Prostate gland (tissue), 2 donors: ENCODE measurements around the gene BAZ1B. TPM values are rescaled to one million over a fixed set of nuclear protein-coding genes. Genes with fewer than 3 reads are reported as not detected.
A peak's percentile ranks its signal among the peaks of the same experiment; 100 is the strongest.
"Not testable (repeated sequence)": the region's sequence is repeated elsewhere in the genome, so short reads cannot be mapped to it uniquely, and the experiment has no call there.

Source experiments
- DNase-seq: peaks from one replicate; pipeline ENCODE4 v3.0.0-alpha.2; 2019; ENCODE audit warnings: low spot score
- H3K27ac ChIP-seq, 2 donors: fragments of 200-600 bp; sonication (generic); 2 replicates each; pipeline ENCODE4 v1.5.1; 2017 to 2019
- H3K27me3 ChIP-seq: fragments of 200-600 bp; sonication (generic); replicated peaks from 2 replicates; pipeline ENCODE4 v1.5.1; 2019; ENCODE audit not compliant: insufficient read depth
- H3K36me3 ChIP-seq, 2 donors: fragments of 200-600 bp; sonication (generic); 1 replicate in 1 of 2; 2 replicates in 1 of 2; pipeline versions ENCODE4 v1.5.1 to v1.8.1; 2017 to 2019
- H3K4me1 ChIP-seq: fragments of 200-600 bp; sonication (generic); replicated peaks from 2 replicates; pipeline ENCODE4 v1.5.1; 2019
- H3K4me3 ChIP-seq, 2 donors: fragments of 200-600 bp; sonication (generic); 2 replicates each; pipeline ENCODE4 v1.5.1; 2017 to 2019
- H3K9me3 ChIP-seq: fragments of 200-600 bp; sonication (generic); 2 replicates; pipeline ENCODE4 v1.5.1; 2017
- CTCF ChIP-seq, 4 experiments: fragments of 200-600 bp in 2 of 4; fragments of 450-650 bp in 2 of 4; sonication (generic) in 2 of 4; IDR thresholded peaks; 1 replicate in 3 of 4; 2 replicates in 1 of 4; pipeline ENCODE4 v1.5.1; 2016 to 2019; ENCODE audit warnings: antibody characterized with exemption in 4 of 4, mild to moderate bottlenecking in 2 of 4, moderate library complexity in 2 of 4
- POLR2A ChIP-seq: fragments of 450-650 bp; IDR thresholded peaks from one replicate; pipeline ENCODE4 v1.6.1; 2016; ENCODE audit warnings: antibody characterized with exemption, mild to moderate bottlenecking
- POLR2AphosphoS5 ChIP-seq: sonication (generic); formaldehyde crosslinking; IDR thresholded peaks from one replicate; pipeline ENCODE4 v1.6.1; 2017; ENCODE audit warnings: antibody characterized with exemption
- WGBS: methylation state at CpG from one replicate; pipeline ENCODE4 v1.1.5; 2018; 5-methylcytosine and 5-hydroxymethylcytosine counted together
- intact Hi-C: fragments of 100-400 bp; cut with DNase I; formaldehyde crosslinking; loops from one replicate; pipeline ENCODE4 v1.14.2; 2022
- total RNA-seq, 2 donors: library from RNA; depleted of rRNA; stranded (reverse); fragments of >200 nt; gene quantifications; one replicate each; pipeline ENCODE4 v1.1.0, GENCODE V29; 2016

The BAZ1B gene
- total RNA-seq, 2 donors from 2014 or later, result 43.4 to 56.4 TPM

DNA sequence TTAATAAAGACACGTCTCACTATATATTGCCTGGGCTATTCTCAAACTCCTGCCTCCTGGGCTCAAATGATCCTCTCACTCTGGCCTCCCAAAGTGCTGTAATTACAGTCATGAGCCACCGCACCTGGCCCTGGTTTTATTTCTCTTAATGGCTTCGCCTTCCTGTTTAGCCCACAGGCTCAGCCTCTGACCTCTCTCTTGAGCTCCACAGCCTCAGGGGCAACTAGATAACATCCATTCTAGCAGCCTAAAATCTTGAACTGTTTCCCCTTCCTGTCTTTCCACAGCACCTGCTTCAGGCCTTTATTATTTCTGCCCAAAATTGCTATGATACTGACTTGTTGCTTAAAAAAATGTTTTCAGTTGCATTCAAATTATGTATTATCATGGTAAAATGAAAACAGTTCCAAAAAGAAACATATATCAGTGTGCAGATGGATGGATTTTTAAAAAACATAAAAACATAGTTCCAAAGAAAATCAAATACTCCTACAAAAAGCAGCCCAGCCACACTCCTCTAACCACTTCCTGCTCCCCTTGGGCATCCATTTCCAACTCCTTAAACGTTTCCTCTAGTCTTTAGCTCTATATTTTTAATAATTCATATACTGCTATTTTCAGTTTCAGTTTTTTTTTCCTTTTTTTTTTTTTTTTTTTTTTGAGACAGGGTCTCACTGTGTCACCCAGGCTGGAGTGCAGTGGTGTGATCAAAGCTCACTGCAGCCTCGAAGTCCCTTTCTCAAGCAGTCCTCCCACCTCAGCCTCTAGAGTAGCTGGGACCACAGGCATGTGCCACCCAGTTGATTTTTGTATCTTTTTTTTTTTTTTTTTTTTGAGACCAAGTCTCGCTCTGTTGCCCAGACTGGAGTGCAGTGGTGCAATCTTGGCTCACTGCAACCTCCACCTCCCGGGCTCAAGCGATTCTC is 5.1 kb upstream of the BAZ1B start:
- Histone ChIP-seq H3K27me3 (no peaks in the 10 kb centered on the region), H3K27ac (no peak overlapping the region), H3K4me3 (no peak overlapping the region), H3K4me1 (no peaks in the 10 kb centered on the region), H3K36me3 (no peaks in the 10 kb centered on the region), H3K9me3 (no peaks in the 10 kb centered on the region)
- TF ChIP-seq POLR2A, result no peak
- 78% methylated on average over 8 of the region's 8 CpGs for WGBS
- DNase-seq, result no peak
- intact Hi-C loops, result no loop called here

DNA sequence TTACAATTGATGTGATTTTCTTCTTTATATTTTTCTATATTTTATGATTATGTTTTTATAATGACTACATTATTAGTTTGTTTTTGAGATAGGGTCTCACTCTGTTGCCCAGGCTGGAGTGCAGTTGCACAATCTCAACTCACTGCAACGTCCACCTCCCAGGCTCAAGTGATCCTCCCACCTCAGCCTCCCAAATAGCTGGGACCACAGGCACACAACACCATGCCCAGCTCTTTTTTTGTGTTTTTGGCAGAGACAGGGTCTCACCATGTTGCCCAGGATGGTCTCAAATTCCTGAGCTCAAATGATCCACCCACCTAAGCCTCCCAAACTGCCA is 4.0 kb upstream of the BAZ1B start:
- H3K27me3 ChIP-seq, H3K27ac ChIP-seq, DNase-seq, H3K4me1 ChIP-seq, H3K4me3 ChIP-seq, H3K9me3 ChIP-seq, intact Hi-C loops, H3K36me3 ChIP-seq: not testable (repeated sequence)
- 74% methylated on average over 1 of the region's 1 CpG for WGBS

- H3K9me3 ChIP-seq, result no peaks in the 10 kb centered on the region
- peaks cover 9% of the 10 kb centered on the region for H3K4me1 ChIP-seq
- no peak for TF ChIP-seq POLR2A
- no peak for TF ChIP-seq POLR2AphosphoS5
- TF ChIP-seq CTCF (IDR thresholded peaks at IDR 0.05), result no peak
- no peaks in the 10 kb centered on the region for H3K27me3 ChIP-seq
- intact Hi-C loops, result loop anchor here (1.0 to 5.0 kb wide), 2 partner anchors 36 to 56 kb away; partner anchors contain the start of genes BCL7B and TBL2
- H3K27ac ChIP-seq, result peak overlapping the region; percentile 86 to 93
- no peak for DNase-seq
- H3K36me3 ChIP-seq, result no peaks in the 10 kb centered on the region
- H3K4me3 ChIP-seq, result peak overlapping the region; percentile 65 to 94
- 0% methylated on average over 23 of the region's 62 CpGs for WGBS
Observed at GRCh38 chr7:73521636-73522104, 423 bp downstream of the BAZ1B start.

DNA sequence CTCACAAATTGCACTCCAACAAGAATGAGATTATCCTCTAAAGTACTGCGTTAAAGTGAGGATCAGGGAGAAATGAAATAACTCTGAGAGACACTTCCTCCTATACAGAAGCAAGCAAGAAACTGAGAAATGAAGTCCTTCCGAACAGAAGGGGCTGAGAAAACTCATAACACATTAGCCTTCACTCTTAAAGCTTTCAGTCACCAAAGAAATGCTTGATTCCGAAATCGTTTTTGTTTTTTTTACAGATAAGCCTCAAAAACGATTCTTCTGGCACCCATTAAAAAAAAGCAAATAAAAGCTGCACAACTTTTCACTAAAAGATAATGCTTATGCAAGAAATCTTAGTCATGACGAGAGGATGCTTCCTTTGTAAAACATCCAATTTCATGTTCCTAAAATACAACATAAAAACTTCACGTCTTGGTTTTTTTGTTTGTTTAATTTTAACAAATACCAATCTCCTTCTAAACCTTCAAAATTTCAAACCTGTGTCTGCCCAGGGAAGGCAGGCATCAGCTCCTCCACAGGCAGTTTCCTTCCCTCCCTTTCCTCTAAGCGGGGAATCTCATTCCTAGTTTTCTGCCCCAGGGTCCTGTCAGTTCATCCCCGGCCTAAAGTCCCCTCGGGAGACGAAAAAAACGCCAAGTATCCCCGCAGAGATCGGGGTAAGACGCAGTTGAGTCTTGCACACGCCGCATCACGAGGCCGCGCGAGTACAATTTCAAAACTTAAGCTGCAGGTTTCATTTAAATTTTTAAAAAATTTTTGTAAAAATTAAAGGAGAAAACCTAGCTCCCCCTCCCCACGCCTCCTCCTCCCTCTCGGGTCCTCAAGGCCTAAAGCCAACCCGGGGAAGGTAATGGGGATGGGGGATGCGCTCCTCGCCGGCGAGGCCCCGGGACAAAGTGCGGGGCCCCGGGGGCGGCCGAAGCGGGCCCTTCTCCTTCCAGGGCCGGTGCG is 1.1 kb downstream of the BAZ1B start:
- H3K27me3 ChIP-seq, result no peaks in the 10 kb centered on the region
- peaks cover 9% of the 10 kb centered on the region for H3K4me1 ChIP-seq
- under 1% methylated on average over 36 of the region's 36 CpGs for WGBS
- no peak for DNase-seq
- H3K9me3 ChIP-seq, result no peaks in the 10 kb centered on the region
- H3K36me3 ChIP-seq, result no peaks in the 10 kb centered on the region
- peak overlapping the region; percentile 86 to 93 for H3K27ac ChIP-seq
- no peak for TF ChIP-seq CTCF (IDR thresholded peaks at IDR 0.05)
- no peak for TF ChIP-seq POLR2A
- no peak for TF ChIP-seq POLR2AphosphoS5
- H3K4me3 ChIP-seq, result peak overlapping the region; percentile 65 to 94
- intact Hi-C loops, result loop anchor here (5.0 kb wide), 1 partner anchor 56 kb away; the partner anchor contains the start of gene TBL2

- Histone ChIP-seq H3K27me3 (no peaks in the 10 kb centered on the region), H3K27ac (peak overlapping the region in 1 of 2 donors; percentile 93), H3K9me3 (no peaks in the 10 kb centered on the region), H3K36me3 (no peaks in the 10 kb centered on the region), H3K4me1 (peaks cover 9% of the 10 kb centered on the region), H3K4me3 (peak overlapping the region in 1 of 2 donors; percentile 94)
- intact Hi-C loops, result loop anchor here (5.0 kb wide), 1 partner anchor 57 kb away; the partner anchor contains the start of gene TBL2
- DNase-seq, result no peak
- TF ChIP-seq CTCF (IDR thresholded peaks at IDR 0.05) (no peak), POLR2AphosphoS5 (no peak)
- WGBS, result 69% methylated on average over 18 of the region's 18 CpGs
Observed at GRCh38 chr7:73519867-73520672, 2.0 kb downstream of the BAZ1B start.
